GM04504 (cell line): Measurements from ENCODE around the gene NPL.

Source experiments
- DNase-seq: peaks from one replicate; pipeline ENCODE4 v3.0.0-alpha.2; 2012; ENCODE audit warnings: low read depth

The NPL gene

GRCh38 chr1:182867861-182868260 is 78.3 kb downstream of the NPL start:
- DNase-seq, result no peak

GRCh38 chr1:182869241-182869666 is 79.7 kb downstream of the NPL start:
- DNase-seq, result no peak

- no peak for DNase-seq
Observed at GRCh38 chr1:182872881-182873280, 83.3 kb downstream of the NPL start.

GRCh38 chr1:182875889-182876288 is 86.3 kb downstream of the NPL start:
- no peak for DNase-seq

GRCh38 chr1:182877331-182877730 is 87.8 kb downstream of the NPL start:
- no peak for DNase-seq

GRCh38 chr1:182877842-182878241 is 88.3 kb downstream of the NPL start:
- no peak for DNase-seq
